ENCODE data around the gene MRPL49.
"Not testable (repeated sequence)": the region's sequence is repeated elsewhere in the genome, so short reads cannot be mapped to it uniquely, and the experiment has no call there.

MRPL49 gene

GRCh38 chr11:65150131-65150508 lies 28.0 kb downstream of the MRPL49 start:
- not testable (repeated sequence) for H2BK12ac ChIP-seq (ENCODE audit: low read length); H3K14ac ChIP-seq (ENCODE audit: low read length); H3K23ac ChIP-seq (ENCODE audit: low read depth, low read length, poor library complexity); H3K4me2 ChIP-seq (ENCODE audit: insufficient read depth, low read length, poor library complexity, severe bottlenecking); H2BK5ac ChIP-seq (ENCODE audit: low read length); DNase-seq (ENCODE audit: low spot score); H3K4ac ChIP-seq (ENCODE audit: low read length); H2BK15ac ChIP-seq (ENCODE audit: low read length); H3K4me1 ChIP-seq (ENCODE audit: control insufficient read depth in 2 of 2, insufficient read depth in 1 of 2, low read depth in 1 of 2, low read length in 2 of 2); H3K36me3 ChIP-seq (replicated peaks in 1 of 2; ENCODE audit: control insufficient read depth in 2 of 2, insufficient read depth in 2 of 2, low read length in 2 of 2); H4K91ac ChIP-seq (ENCODE audit: low read depth, low read length, poor library complexity); H4K8ac ChIP-seq (ENCODE audit: low read depth, low read length); H2BK120ac ChIP-seq (ENCODE audit: low read depth, low read length); H2AK5ac ChIP-seq (ENCODE audit: low read depth, low read length); H3K9ac ChIP-seq (ENCODE audit: low read depth, low read length, poor library complexity); H3K27me3 ChIP-seq (ENCODE audit: control insufficient read depth in 3 of 3, insufficient read depth in 3 of 3, low read depth in 1 of 3, low read length in 3 of 3); H3K27ac ChIP-seq (replicated peaks; ENCODE audit: low read length); H3K18ac ChIP-seq (ENCODE audit: low read length); H3K79me1 ChIP-seq (ENCODE audit: low read depth, low read length); H3K4me3 ChIP-seq (ENCODE audit: low read length in 2 of 2)
- WGBS, 2 donors (ENCODE audit: extremely low coverage in 2 of 2, insufficient read length in 2 of 2, insufficient replicate concordance in 1 of 2): no CpG with 5 or more reads among the region's 10 CpGs
- H2AFZ ChIP-seq (ENCODE audit: low read length): peak overlapping the region; percentile 80
- peaks cover 2 to 10% of the 10 kb centered on the region in 2 donors for H3K9me3 ChIP-seq (replicated peaks in 1 of 2; ENCODE audit: control insufficient read depth in 2 of 2, insufficient read depth in 1 of 2, low read depth in 1 of 2, low read length in 2 of 2)

DNA sequence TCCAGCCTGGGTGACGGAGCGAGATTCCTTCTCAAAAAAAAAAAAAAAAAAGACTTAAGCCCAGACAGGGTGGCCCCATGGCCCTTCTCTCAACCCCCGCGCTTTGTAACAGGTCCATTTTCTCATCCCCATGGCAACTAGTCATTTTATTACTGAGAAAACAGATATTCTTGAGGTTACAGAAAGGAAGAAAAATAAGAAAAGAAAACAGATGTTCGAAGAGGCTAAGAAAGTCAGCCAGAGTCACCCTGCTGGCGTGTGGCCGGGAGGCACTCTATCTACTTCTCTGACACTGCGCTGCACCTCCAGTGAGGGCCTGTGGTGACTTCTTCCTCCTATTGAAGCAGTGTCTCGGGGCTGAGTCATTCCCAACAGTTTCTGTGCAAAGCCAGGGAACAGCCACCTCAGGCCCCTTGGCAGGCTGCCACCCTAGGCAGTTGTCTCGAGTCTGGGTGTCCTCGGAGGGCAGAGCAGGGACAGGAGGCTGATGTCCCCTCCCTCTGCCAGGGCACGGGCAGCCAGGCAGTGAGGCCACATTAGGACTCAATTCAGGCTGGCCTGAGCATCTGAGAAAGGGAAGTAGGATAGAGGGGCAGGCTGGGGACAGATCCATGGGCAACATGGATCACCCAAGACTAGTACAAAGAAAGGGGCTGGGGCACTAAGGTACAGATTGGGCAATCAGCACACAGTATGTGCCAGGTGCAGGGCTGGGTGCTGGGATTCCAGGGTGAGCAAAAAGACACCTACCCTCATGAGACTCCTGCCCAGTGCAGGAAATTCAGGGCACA lies 28.6 kb downstream of the MRPL49 start:
- Histone ChIP-seq H3K9me3 (replicated peaks in 1 of 2; ENCODE audit: control insufficient read depth in 2 of 2, insufficient read depth in 1 of 2, low read depth in 1 of 2, low read length in 2 of 2) (peaks cover 2 to 10% of the 10 kb centered on the region in 2 donors), H3K79me1 (ENCODE audit: low read depth, low read length) (no peaks in the 10 kb centered on the region), H3K9ac (ENCODE audit: low read depth, low read length, poor library complexity) (no peak overlapping the region), H3K14ac (ENCODE audit: low read length) (no peak overlapping the region), H3K4me2 (ENCODE audit: insufficient read depth, low read length, poor library complexity, severe bottlenecking) (no peak overlapping the region), H3K27me3 (ENCODE audit: control insufficient read depth in 3 of 3, insufficient read depth in 3 of 3, low read depth in 1 of 3, low read length in 3 of 3) (peaks cover 0 to 4% (median 0%) of the 10 kb centered on the region in 3 experiments), H3K23ac (ENCODE audit: low read depth, low read length, poor library complexity) (no peak overlapping the region), H3K27ac (replicated peaks; ENCODE audit: low read length) (no peak overlapping the region), H4K91ac (ENCODE audit: low read depth, low read length, poor library complexity) (no peak overlapping the region), H3K18ac (ENCODE audit: low read length) (no peak overlapping the region), H2BK12ac (ENCODE audit: low read length) (no peak overlapping the region), H2BK120ac (ENCODE audit: low read depth, low read length) (no peak overlapping the region), H4K8ac (ENCODE audit: low read depth, low read length) (no peak overlapping the region), H3K4ac (ENCODE audit: low read length) (no peak overlapping the region), H2BK15ac (ENCODE audit: low read length) (no peak overlapping the region), H2BK5ac (ENCODE audit: low read length) (no peak overlapping the region), H2AK5ac (ENCODE audit: low read depth, low read length) (no peak overlapping the region), H3K4me3 (ENCODE audit: low read length in 2 of 2) (no peak overlapping the region), H3K4me1 (ENCODE audit: control insufficient read depth in 2 of 2, insufficient read depth in 1 of 2, low read depth in 1 of 2, low read length in 2 of 2) (peaks cover 0 to 9% of the 10 kb centered on the region in 2 donors), H3K36me3 (replicated peaks in 1 of 2; ENCODE audit: control insufficient read depth in 2 of 2, insufficient read depth in 2 of 2, low read length in 2 of 2) (no peaks in the 10 kb centered on the region), H2AFZ (ENCODE audit: low read length) (peak overlapping the region; percentile 80)
- DNase-seq (ENCODE audit: low spot score): no peak
- no CpG with 5 or more reads among the region's 12 CpGs for WGBS, 2 donors (ENCODE audit: extremely low coverage in 2 of 2, insufficient read length in 2 of 2, insufficient replicate concordance in 1 of 2)

GRCh38 chr11:65151331-65151899 lies 29.3 kb downstream of the MRPL49 start:
- WGBS, 2 donors (ENCODE audit: extremely low coverage in 2 of 2, insufficient read length in 2 of 2, insufficient replicate concordance in 1 of 2): no CpG with 5 or more reads among the region's 3 CpGs
- H3K36me3 ChIP-seq (replicated peaks in 1 of 2; ENCODE audit: control insufficient read depth in 2 of 2, insufficient read depth in 2 of 2, low read length in 2 of 2): no peaks in the 10 kb centered on the region
- H3K14ac ChIP-seq (ENCODE audit: low read length): no peak overlapping the region
- no peak overlapping the region for H3K23ac ChIP-seq (ENCODE audit: low read depth, low read length, poor library complexity)
- peaks cover 0 to 1% (median 0%) of the 10 kb centered on the region in 3 experiments for H3K27me3 ChIP-seq (ENCODE audit: control insufficient read depth in 3 of 3, insufficient read depth in 3 of 3, low read depth in 1 of 3, low read length in 3 of 3)
- no peak overlapping the region for H3K9ac ChIP-seq (ENCODE audit: low read depth, low read length, poor library complexity)
- no peak overlapping the region for H2BK120ac ChIP-seq (ENCODE audit: low read depth, low read length)
- H4K91ac ChIP-seq (ENCODE audit: low read depth, low read length, poor library complexity): no peak overlapping the region
- H3K4me2 ChIP-seq (ENCODE audit: insufficient read depth, low read length, poor library complexity, severe bottlenecking): no peak overlapping the region
- H2BK5ac ChIP-seq (ENCODE audit: low read length): no peak overlapping the region
- H2BK15ac ChIP-seq (ENCODE audit: low read length): no peak overlapping the region
- H2AFZ ChIP-seq (ENCODE audit: low read length): no peak overlapping the region
- no peak overlapping the region for H3K4me3 ChIP-seq (ENCODE audit: low read length in 2 of 2)
- DNase-seq (ENCODE audit: low spot score): no peak
- H3K9me3 ChIP-seq (replicated peaks in 1 of 2; ENCODE audit: control insufficient read depth in 2 of 2, insufficient read depth in 1 of 2, low read depth in 1 of 2, low read length in 2 of 2): peaks cover 2 to 9% of the 10 kb centered on the region in 2 donors
- H4K8ac ChIP-seq (ENCODE audit: low read depth, low read length): no peak overlapping the region
- peaks cover 0 to 9% of the 10 kb centered on the region in 2 donors for H3K4me1 ChIP-seq (ENCODE audit: control insufficient read depth in 2 of 2, insufficient read depth in 1 of 2, low read depth in 1 of 2, low read length in 2 of 2)
- H2BK12ac ChIP-seq (ENCODE audit: low read length): no peak overlapping the region
- H3K18ac ChIP-seq (ENCODE audit: low read length): no peak overlapping the region
- H2AK5ac ChIP-seq (ENCODE audit: low read depth, low read length): no peak overlapping the region
- H3K27ac ChIP-seq (replicated peaks; ENCODE audit: low read length): no peak overlapping the region
- H3K4ac ChIP-seq (ENCODE audit: low read length): no peak overlapping the region
- no peaks in the 10 kb centered on the region for H3K79me1 ChIP-seq (ENCODE audit: low read depth, low read length)

GRCh38 chr11:65152122-65152521 lies 30.0 kb downstream of the MRPL49 start:
- Histone ChIP-seq H3K9me3 (replicated peaks in 1 of 2; ENCODE audit: control insufficient read depth in 2 of 2, insufficient read depth in 1 of 2, low read depth in 1 of 2, low read length in 2 of 2) (peaks cover 2 to 3% of the 10 kb centered on the region in 2 donors), H4K8ac (ENCODE audit: low read depth, low read length) (no peak overlapping the region), H3K36me3 (replicated peaks in 1 of 2; ENCODE audit: control insufficient read depth in 2 of 2, insufficient read depth in 2 of 2, low read length in 2 of 2) (no peaks in the 10 kb centered on the region), H2BK120ac (ENCODE audit: low read depth, low read length) (no peak overlapping the region), H3K27me3 (ENCODE audit: control insufficient read depth in 3 of 3, insufficient read depth in 3 of 3, low read depth in 1 of 3, low read length in 3 of 3) (no peaks in the 10 kb centered on the region), H3K79me1 (ENCODE audit: low read depth, low read length) (no peaks in the 10 kb centered on the region), H4K91ac (ENCODE audit: low read depth, low read length, poor library complexity) (no peak overlapping the region), H3K9ac (ENCODE audit: low read depth, low read length, poor library complexity) (no peak overlapping the region), H3K4me3 (ENCODE audit: low read length in 2 of 2) (no peak overlapping the region), H2AK5ac (ENCODE audit: low read depth, low read length) (no peak overlapping the region), H3K4ac (ENCODE audit: low read length) (no peak overlapping the region), H3K4me2 (ENCODE audit: insufficient read depth, low read length, poor library complexity, severe bottlenecking) (no peak overlapping the region), H3K4me1 (ENCODE audit: control insufficient read depth in 2 of 2, insufficient read depth in 1 of 2, low read depth in 1 of 2, low read length in 2 of 2) (peaks cover 0 to 9% of the 10 kb centered on the region in 2 donors), H3K27ac (replicated peaks; ENCODE audit: low read length) (no peak overlapping the region), H3K18ac (ENCODE audit: low read length) (no peak overlapping the region), H3K14ac (ENCODE audit: low read length) (no peak overlapping the region), H3K23ac (ENCODE audit: low read depth, low read length, poor library complexity) (no peak overlapping the region), H2BK15ac (ENCODE audit: low read length) (no peak overlapping the region), H2BK12ac (ENCODE audit: low read length) (no peak overlapping the region), H2AFZ (ENCODE audit: low read length) (no peak overlapping the region), H2BK5ac (ENCODE audit: low read length) (no peak overlapping the region)
- no CpG with 5 or more reads among the region's 2 CpGs for WGBS, 2 donors (ENCODE audit: extremely low coverage in 2 of 2, insufficient read length in 2 of 2, insufficient replicate concordance in 1 of 2)
- no peak for DNase-seq (ENCODE audit: low spot score)
